OCI-LY3 (cell line): Measurements from ENCODE around the gene PSMA7.

Experiments used
- H2AFZ ChIP-seq: fragments of 200-600, 300-600 bp; shearing (Covaris generic); 2 replicates; pipeline ENCODE4 v1.6.0; 2014; ENCODE audit warnings: antibody characterized with exemption, low read depth, low read length
- H3K27ac ChIP-seq: fragments of 200-600, 300-600 bp; sonication (generic); 2 replicates; pipeline ENCODE4 v1.5.1; 2014; ENCODE audit warnings: mild to moderate bottlenecking, low read length, moderate library complexity, mixed read lengths
- H3K27me3 ChIP-seq: fragments of 200-600, 300-600 bp; sonication (generic); 2 replicates; pipeline ENCODE4 v1.6.1; 2014; ENCODE audit warnings: low read depth, low read length, mixed read lengths
- H3K36me3 ChIP-seq: fragments of 200-600, 300-600 bp; sonication (generic); replicated peaks from 2 replicates; pipeline ENCODE3; 2014; ENCODE audit warnings: low read depth, low read length, mixed read lengths
- H3K4me1 ChIP-seq: fragments of 300-600, 200-600 bp; sonication (generic); 2 replicates; pipeline ENCODE4 v1.6.1; 2014; ENCODE audit warnings: low read length, mixed read lengths
- H3K4me2 ChIP-seq: fragments of 200-600, 300-600 bp; sonication (generic); 2 replicates; pipeline ENCODE4 v1.6.1; 2014; ENCODE audit warnings: low read length, mixed read lengths
- H3K4me3 ChIP-seq: fragments of 300-600, 200-600 bp; sonication (generic); 2 replicates; pipeline ENCODE4 v1.5.1; 2014; ENCODE audit warnings: antibody characterized with exemption, mild to moderate bottlenecking, low read length, moderate library complexity
- H3K79me2 ChIP-seq: fragments of 300-600, 200-600 bp; shearing (Covaris generic); 2 replicates; pipeline ENCODE4 v1.6.1; 2014; ENCODE audit warnings: mild to moderate bottlenecking, low read length, mixed read lengths
- H3K9ac ChIP-seq: fragments of 300-600, 200-600 bp; shearing (Covaris generic); 2 replicates; pipeline ENCODE4 v1.6.0; 2014; ENCODE audit warnings: mild to moderate bottlenecking, low read length, moderate library complexity
- H3K9me3 ChIP-seq: fragments of 200-600, 300-600 bp; shearing (Covaris generic); 2 replicates; pipeline ENCODE4 v1.6.1; 2014; ENCODE audit warnings: low read length, mixed read lengths; ENCODE audit not compliant: insufficient read depth
- H4K20me1 ChIP-seq: fragments of 200-600, 300-600 bp; sonication (generic); 2 replicates; pipeline ENCODE4 v1.6.1; 2016; ENCODE audit warnings: low read length, mixed read lengths; ENCODE audit not compliant: insufficient read depth
- CTCF ChIP-seq: fragments of 200-600, 300-600 bp; sonication (generic); IDR thresholded peaks from 2 replicates; pipeline ENCODE4 v1.5.1; 2014; ENCODE audit warnings: antibody characterized with exemption, low read length, low read depth
- EZH2phosphoT487 ChIP-seq: fragments of 200-600 bp; shearing (Covaris generic); IDR thresholded peaks from 2 replicates; pipeline ENCODE4 v1.6.1; 2018; ENCODE audit warnings: antibody characterized with exemption, mixed run types, low read depth

PSMA7 gene

GRCh38 chr20:62129731-62130531, 13.3 kb downstream of the PSMA7 start:
- Histone ChIP-seq H2AFZ (no peak overlapping the region), H3K27me3 (no peaks in the 10 kb centered on the region), H3K4me2 (no peak overlapping the region), H3K9ac (no peak overlapping the region), H3K36me3 (peaks cover 82% of the 10 kb centered on the region), H3K4me3 (no peak overlapping the region), H3K4me1 (peaks cover 6% of the 10 kb centered on the region), H4K20me1 (peaks cover 12% of the 10 kb centered on the region), H3K9me3 (no peaks in the 10 kb centered on the region), H3K79me2 (peaks cover 11% of the 10 kb centered on the region), H3K27ac (no peak overlapping the region)
- TF ChIP-seq EZH2phosphoT487 (no peak), CTCF (no peak)

GRCh38 chr20:62128502-62128901, 14.7 kb downstream of the PSMA7 start:
- Histone ChIP-seq H3K27me3 (no peaks in the 10 kb centered on the region), H3K79me2 (peaks cover 24% of the 10 kb centered on the region), H3K27ac (no peak overlapping the region), H2AFZ (no peak overlapping the region), H3K4me2 (no peak overlapping the region), H3K4me3 (no peak overlapping the region), H4K20me1 (peaks cover 20% of the 10 kb centered on the region), H3K9me3 (no peaks in the 10 kb centered on the region), H3K36me3 (peaks cover 82% of the 10 kb centered on the region), H3K9ac (no peak overlapping the region), H3K4me1 (peaks cover 13% of the 10 kb centered on the region)
- TF ChIP-seq CTCF = no peak
- no peak for TF ChIP-seq EZH2phosphoT487

- Histone ChIP-seq H3K4me3 (no peak overlapping the region), H3K36me3 (peaks cover 76% of the 10 kb centered on the region), H3K27me3 (no peaks in the 10 kb centered on the region), H3K79me2 (peaks cover 31% of the 10 kb centered on the region), H3K27ac (no peak overlapping the region), H2AFZ (no peak overlapping the region), H3K4me2 (no peak overlapping the region), H4K20me1 (peaks cover 25% of the 10 kb centered on the region), H3K9me3 (no peaks in the 10 kb centered on the region), H3K4me1 (peaks cover 16% of the 10 kb centered on the region), H3K9ac (no peak overlapping the region)
- TF ChIP-seq EZH2phosphoT487 = no peak
- TF ChIP-seq CTCF = no peak
These were observed 15.4 kb downstream of the PSMA7 start for GRCh38 chr20:62127799-62128198.

- TF ChIP-seq EZH2phosphoT487 (no peak), CTCF (no peak)
- no peak overlapping the region for H3K4me3 ChIP-seq
- H3K27me3 ChIP-seq = no peaks in the 10 kb centered on the region
- peaks cover 22% of the 10 kb centered on the region for H4K20me1 ChIP-seq
- H3K9ac ChIP-seq = no peak overlapping the region
- H3K4me1 ChIP-seq = peaks cover 18% of the 10 kb centered on the region
- H3K79me2 ChIP-seq = peaks cover 34% of the 10 kb centered on the region
- H3K27ac ChIP-seq = no peak overlapping the region
- H2AFZ ChIP-seq = no peak overlapping the region
- no peak overlapping the region for H3K4me2 ChIP-seq
- peaks cover 60% of the 10 kb centered on the region for H3K36me3 ChIP-seq
- H3K9me3 ChIP-seq = no peaks in the 10 kb centered on the region
These were observed 17.1 kb downstream of the PSMA7 start for GRCh38 chr20:62126141-62126540.
